GM12892 (cell line): ENCODE data around the gene SULT2A1. TPM values are rescaled to one million over a fixed set of nuclear protein-coding genes. Genes with fewer than 3 reads are reported as not detected.
"Not testable (repeated sequence)": the region's sequence is repeated elsewhere in the genome, so short reads cannot be mapped to it uniquely, and the experiment has no call there.

Experiments
- DNase-seq: peaks from one replicate; pipeline ENCODE4 v3.0.0; 2011; ENCODE audit not compliant: insufficient read length
- FAIRE-seq: peaks from 2 replicates; lab custom pipeline; 2011; peaks lifted over from hg19 to GRCh38; lab: Jason Lieb, UNC
- POLR2A ChIP-seq: IDR thresholded peaks from 2 replicates; pipeline ENCODE4 v1.6.1; 2011; ENCODE audit warnings: low read depth, low read length, control low read depth
- POLR2AphosphoS5 ChIP-seq: IDR thresholded peaks from 2 replicates; pipeline ENCODE4 v1.6.1; 2011; ENCODE audit warnings: low read depth, low read length, control low read depth
- TAF1 ChIP-seq: IDR thresholded peaks from 2 replicates; pipeline ENCODE4 v1.6.1; 2011; ENCODE audit warnings: low read depth, mild to moderate bottlenecking, control low read depth, low read length, borderline replicate concordance
- polyA plus RNA-seq: library from polyadenylated mRNA; unstranded; fragments of >200 nt; gene quantifications from one replicate; pipeline ENCODE4 v1.2.1, GENCODE V29; 2012; ENCODE audit warnings: missing spikeins, inconsistent platforms; ENCODE audit not compliant: missing spikeins

Gene SULT2A1, protein sequence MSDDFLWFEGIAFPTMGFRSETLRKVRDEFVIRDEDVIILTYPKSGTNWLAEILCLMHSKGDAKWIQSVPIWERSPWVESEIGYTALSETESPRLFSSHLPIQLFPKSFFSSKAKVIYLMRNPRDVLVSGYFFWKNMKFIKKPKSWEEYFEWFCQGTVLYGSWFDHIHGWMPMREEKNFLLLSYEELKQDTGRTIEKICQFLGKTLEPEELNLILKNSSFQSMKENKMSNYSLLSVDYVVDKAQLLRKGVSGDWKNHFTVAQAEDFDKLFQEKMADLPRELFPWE
- not detected for polyA plus RNA-seq

DNA sequence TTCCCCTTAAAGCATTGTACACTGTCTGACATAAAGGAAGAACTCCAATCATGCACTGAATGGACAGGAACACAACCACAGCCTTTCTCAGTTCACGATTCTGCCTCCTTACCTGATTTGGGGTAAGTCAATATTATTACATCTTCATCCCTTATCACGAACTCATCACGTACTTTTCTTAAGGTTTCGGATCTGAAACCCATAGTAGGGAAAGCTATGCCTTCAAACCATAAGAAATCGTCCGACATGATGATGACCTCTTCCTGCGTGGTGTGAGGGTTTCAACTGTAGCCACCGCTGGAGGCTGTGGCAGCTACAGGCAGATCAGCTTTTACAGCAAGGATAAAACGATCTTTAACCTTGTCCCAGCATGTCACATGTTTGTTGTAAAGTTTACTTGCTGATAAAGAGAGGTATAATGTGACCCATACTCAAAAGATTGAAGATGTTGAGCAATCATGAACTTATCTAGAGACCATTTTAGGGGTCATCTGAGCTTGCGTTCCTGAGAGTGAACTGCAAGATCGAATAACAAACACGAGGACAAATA lies at the start of gene SULT2A1:
Gene SULT2A1 (minus strand): TSS at position 306 of the 550 bp plus-strand sequence. CDS start 58 bp downstream, at position 248.
- FAIRE-seq (no peak), DNase-seq (no peak)
- TF ChIP-seq POLR2A (no peak), POLR2AphosphoS5 (no peak), TAF1 (no peak)

DNA sequence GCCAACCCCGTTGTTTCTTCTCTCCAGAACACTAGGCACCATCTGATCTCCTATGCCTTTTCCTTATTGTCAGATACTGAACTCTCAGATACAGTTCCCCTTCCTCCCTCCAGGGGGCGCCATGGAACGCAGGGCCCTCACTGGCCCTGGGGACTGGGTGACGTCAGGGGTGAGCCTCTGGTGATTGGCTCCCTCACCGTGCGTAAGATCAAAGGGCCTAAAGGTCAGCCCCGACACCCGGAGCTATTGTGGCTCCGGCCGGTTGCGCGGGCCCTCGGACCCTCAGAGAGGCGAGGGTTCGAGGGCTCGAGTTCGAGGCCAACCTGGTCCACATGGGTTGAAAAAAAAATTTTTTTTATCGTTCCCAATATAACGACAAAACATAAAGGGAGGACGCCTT lies 42.5 kb upstream of the SULT2A1 start:
- not testable (repeated sequence) for FAIRE-seq, DNase-seq

DNA sequence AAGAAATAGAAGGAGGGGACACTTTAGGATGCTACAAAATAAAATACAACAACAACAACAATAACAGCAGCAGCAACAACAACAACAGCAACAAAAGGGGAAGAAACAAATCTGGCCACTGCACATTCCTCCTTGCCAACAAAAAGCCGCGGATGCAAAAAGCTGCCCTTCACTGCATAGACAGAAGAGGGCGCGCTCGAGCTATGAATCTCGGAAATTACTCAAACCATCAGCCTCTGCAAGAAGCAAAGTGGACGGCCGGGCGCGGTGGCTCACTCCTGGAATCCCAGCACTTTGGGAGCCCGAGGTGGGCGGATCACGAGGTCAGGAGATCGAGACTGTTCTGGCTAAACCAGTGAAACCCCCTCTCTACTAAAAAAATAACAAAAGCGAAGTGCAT lies 34.0 kb upstream of the SULT2A1 start:
- not testable (repeated sequence) for DNase-seq, FAIRE-seq

DNA sequence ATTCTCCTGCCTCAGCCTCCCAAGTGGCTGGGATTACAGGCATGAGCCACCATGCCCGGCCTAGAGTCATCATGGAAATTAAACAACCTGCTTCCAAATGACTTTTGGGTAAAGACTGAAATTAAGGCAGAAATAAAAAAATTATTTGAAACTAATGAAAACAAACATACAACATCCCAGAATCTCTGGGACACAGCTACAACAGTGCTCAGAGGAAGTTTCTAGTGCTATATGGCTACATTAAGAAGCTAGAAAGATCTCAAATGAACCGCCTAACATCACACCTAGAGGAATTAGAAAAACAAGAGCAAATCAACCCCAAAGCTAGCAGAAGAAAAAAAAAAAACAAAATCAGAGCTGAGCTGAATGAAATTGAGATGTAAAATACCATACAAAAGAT lies 24.1 kb upstream of the SULT2A1 start:
- not testable (repeated sequence) for FAIRE-seq, DNase-seq

DNA sequence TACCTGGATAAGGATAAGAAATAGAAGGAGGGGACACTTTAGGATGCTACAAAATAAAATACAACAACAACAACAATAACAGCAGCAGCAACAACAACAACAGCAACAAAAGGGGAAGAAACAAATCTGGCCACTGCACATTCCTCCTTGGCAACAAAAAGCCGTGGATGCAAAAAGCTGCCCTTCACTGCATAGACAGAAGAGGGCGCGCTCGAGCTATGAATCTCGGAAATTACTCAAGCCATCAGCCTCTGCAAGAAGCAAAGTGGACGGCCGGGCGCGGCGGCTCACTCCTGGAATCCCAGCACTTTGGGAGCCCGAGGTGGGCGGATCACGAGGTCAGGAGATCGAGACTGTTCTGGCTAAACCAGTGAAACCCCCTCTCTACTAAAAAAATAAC lies 23.2 kb upstream of the SULT2A1 start:
- not testable (repeated sequence) for DNase-seq, FAIRE-seq

DNA sequence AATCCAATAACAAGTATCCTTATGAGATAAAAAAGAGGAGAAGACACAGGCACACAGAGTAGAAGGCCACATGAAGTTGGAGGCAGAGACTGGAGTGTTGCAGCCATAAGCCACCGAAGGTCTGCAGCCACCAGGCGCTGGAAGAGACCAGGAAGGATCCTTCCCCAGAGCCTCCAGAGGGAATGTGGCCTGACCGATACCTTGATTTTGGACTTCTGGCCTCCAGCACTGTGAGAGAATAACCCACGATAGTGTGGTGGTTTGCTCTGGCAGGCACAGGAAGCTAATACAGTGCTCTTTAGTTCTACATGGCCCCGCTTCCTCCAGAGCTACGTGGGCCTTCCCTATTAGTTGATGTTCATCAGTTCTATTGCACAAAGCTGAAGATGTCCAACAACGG lies 15.3 kb upstream of the SULT2A1 start:
- no peak for FAIRE-seq

DNA sequence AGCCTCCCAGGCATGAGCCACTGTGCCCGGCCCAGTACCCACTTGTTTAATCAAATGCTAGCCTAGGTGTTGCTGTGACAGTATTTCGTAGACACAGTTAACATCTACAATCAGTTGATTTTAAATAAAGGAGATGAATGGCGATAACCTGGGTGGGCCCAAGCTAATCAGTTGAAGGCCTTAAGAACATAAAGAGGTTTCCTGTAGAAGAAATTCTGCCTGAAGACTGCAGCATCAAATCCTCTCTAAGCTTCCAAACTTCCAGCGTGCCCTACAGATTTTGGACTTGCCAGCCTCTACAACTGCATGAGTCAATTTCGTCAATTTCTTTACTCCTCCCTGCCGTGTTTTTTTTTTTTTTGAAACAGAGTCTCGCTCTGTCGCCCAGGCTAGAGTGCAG lies 13.2 kb upstream of the SULT2A1 start:
- FAIRE-seq (no peak), DNase-seq (no peak)
- TF ChIP-seq TAF1 = no peak
- no peak for TF ChIP-seq POLR2AphosphoS5
- TF ChIP-seq POLR2A = no peak

More for the DNA sequence above, 15.3 kb upstream of the SULT2A1 start:
- no peak for DNase-seq
- TF ChIP-seq TAF1 (no peak), POLR2AphosphoS5 (no peak), POLR2A (no peak)

DNA sequence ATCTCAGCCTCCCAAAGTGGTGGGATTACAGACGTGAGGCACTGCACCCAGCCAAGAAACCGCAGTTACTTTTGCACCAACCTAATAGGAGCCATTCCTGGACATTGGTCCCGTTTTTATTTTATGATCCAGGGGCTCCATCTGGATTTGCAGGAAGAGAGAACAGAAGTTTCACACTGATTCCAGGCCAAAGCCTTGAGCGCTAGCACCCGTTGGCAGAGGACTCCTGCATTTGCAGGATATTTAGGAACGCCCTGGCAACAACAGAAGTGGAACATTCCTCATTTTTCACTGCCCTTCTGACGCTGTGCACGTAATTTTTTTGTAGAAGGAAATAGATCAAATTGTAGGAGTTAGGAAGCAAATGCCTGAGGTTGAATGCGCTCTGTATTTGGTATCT lies 11.7 kb upstream of the SULT2A1 start:
- DNase-seq (no peak), FAIRE-seq (no peak)
- TF ChIP-seq TAF1 = no peak
- TF ChIP-seq POLR2AphosphoS5 = no peak
- no peak for TF ChIP-seq POLR2A

DNA sequence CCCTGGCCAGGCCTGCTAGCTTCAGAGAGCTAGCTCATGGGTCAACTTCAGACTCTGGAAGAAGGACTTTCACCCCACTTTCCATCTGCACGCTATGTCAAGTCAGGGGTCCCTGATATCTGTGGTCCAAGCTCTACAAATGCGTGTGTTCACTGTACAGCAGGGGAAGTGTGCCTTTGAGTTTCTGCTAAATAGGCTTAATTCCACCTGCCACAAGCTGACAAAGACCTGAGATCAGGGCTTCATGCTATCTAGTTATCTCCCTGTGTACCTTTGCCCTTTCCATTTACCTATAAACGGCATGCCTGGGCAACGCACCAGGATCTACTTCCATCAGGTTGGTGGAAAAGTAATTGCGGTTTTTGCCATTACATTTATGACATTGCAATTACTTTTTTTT lies 10.7 kb upstream of the SULT2A1 start:
- no peak for FAIRE-seq
- no peak for TF ChIP-seq POLR2AphosphoS5
- TF ChIP-seq POLR2A = no peak
- no peak for TF ChIP-seq TAF1
- DNase-seq = no peak

DNA sequence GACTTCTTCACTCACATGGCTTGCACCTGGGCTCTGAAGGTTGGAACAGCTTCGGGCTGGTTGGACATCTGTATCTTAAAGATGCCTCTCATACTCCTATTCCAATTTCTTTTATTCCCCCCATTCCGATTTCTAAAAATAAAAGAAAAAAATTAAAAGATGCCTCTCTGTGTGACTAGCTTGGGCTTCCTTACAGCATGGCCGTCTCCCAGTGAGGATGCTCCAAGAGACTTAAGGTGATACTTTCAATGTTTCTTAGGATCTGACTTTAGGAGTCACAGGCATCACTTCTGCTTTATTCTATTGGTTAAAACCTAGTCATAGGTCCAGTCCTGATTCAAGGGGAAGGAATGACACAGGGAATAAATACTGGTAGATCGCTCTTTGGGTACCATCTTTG lies 9.9 kb upstream of the SULT2A1 start:
- TF ChIP-seq POLR2A = no peak
- FAIRE-seq = no peak

DNA sequence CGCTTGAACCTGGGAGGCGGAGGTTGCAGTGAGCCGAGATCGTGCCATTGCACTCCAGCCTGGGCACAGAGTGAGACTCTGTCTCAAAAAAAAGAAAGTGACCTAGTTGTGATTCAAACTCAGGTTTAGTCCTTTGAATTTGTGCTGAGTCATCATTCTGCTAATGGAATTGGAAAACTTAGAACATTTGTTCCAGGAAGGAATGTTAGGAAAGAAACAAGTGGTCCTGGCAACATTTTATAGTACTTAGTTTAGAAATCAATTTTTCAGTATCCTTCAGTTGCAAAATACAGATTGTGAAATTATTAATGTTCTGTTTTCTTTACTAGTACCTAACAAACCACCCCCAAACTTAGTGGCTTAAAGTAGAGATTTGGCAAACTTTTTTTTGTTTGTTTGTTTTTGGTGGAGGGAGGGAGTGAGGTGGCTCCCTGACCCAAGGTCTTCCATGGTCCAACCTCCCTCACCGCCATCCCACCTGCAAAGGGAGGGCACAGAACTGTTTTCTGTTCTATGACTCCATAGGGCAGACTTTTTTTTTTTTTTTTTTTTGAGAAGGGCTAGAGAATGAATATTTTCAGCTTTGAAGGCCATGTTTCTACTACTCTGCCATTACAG lies 9.2 kb upstream of the SULT2A1 start:
- TF ChIP-seq POLR2AphosphoS5 (no peak), POLR2A (no peak), TAF1 (no peak)
- DNase-seq (no peak), FAIRE-seq (no peak)

More for the DNA sequence above, 9.9 kb upstream of the SULT2A1 start:
- no peak for DNase-seq

DNA sequence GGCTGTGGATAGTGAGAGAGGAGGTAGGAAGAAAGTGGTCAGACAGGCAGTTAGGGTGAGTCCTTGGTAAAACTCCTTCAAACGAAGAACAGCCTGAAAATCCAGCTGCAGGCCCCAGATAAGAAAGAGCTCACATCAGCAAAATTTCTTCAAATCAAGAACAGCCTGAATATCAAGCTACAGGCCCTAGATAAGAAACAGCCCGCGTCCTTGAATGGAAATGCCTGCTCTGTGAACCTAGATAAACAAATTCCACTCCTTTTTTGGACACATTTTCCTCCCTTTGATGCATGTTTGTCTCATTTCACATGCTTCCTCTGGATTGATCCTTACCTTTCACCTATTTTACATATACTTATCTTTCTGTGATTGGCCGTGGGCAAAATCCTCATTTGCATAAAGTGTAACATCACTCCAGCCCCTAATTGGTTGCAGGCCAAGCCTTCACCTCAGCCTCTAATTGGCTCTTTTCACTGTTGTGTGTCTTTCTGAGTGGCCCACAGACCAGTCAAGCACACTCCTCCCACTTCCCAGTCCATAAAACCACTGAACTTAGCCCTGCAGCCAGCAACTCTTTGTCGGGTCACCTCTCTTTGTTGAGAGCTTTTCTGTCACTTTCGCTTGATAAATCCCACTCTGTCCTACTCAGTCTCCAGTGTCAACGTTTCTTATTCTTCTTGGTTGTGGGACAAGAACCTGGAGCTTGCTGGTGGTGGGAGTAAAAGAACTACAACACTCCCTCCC lies 6.0 kb upstream of the SULT2A1 start:
- no peak for TF ChIP-seq POLR2AphosphoS5
- TF ChIP-seq POLR2A = no peak
- TF ChIP-seq TAF1 = no peak
- no peak for FAIRE-seq
- DNase-seq = no peak
